Suprapubic skin (tissue), 4 donors: ENCODE data around the gene PKIB.

Experiments used
- EP300 ChIP-seq: sonication (generic); formaldehyde crosslinking; IDR thresholded peaks from one replicate; pipeline ENCODE4 v1.6.1; 2017; ENCODE audit warnings: antibody characterized with exemption
- POLR2A ChIP-seq, 2 donors: fragments of 450-650 bp; IDR thresholded peaks; one replicate each; pipeline ENCODE4 v1.6.1; 2017; ENCODE audit warnings: antibody characterized with exemption in 2 of 2, mild to moderate bottlenecking in 2 of 2, moderate library complexity in 2 of 2
- POLR2AphosphoS5 ChIP-seq, 3 donors: sonication (generic); formaldehyde crosslinking; IDR thresholded peaks; one replicate each; pipeline ENCODE4 v1.6.1; 2017; ENCODE audit warnings: antibody characterized with exemption in 3 of 3
- TF ChIP-seq, protein P1 (sequence below), 2 donors: fragments of 200-600 bp in 1 of 2; fragments of 450-650 bp in 1 of 2; sonication (generic) in 1 of 2; IDR thresholded peaks; one replicate each; pipeline ENCODE4 v1.5.1; 2016 to 2019; ENCODE audit warnings: antibody characterized with exemption in 2 of 2, mild to moderate bottlenecking in 1 of 2, moderate library complexity in 1 of 2

DNA sequence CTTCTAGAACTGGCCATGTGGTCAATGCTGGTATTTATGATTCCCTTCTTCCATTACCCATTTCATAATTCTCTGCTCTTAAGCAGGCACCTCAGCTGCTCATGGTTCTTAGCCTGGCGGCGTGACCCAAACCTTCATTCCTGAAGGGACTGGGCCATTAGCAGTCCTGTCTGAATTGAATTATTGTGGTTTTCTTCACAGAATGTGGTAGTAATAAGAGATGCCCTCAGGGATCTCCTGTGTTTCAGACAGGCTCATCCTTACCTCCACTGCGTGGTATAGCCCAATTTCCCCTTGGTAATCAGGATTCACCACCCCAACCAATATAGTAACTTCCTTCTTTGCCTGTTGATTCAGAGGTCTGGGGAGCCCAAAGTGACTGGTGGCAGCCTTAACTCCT lies 37.6 kb downstream of the PKIB start:
- TF ChIP-seq, protein P1, sequence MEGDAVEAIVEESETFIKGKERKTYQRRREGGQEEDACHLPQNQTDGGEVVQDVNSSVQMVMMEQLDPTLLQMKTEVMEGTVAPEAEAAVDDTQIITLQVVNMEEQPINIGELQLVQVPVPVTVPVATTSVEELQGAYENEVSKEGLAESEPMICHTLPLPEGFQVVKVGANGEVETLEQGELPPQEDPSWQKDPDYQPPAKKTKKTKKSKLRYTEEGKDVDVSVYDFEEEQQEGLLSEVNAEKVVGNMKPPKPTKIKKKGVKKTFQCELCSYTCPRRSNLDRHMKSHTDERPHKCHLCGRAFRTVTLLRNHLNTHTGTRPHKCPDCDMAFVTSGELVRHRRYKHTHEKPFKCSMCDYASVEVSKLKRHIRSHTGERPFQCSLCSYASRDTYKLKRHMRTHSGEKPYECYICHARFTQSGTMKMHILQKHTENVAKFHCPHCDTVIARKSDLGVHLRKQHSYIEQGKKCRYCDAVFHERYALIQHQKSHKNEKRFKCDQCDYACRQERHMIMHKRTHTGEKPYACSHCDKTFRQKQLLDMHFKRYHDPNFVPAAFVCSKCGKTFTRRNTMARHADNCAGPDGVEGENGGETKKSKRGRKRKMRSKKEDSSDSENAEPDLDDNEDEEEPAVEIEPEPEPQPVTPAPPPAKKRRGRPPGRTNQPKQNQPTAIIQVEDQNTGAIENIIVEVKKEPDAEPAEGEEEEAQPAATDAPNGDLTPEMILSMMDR (IDR thresholded peaks at IDR 0.05), result no peak
- TF ChIP-seq POLR2A (IDR thresholded peaks at IDR 0.05) (no peak), POLR2AphosphoS5 (IDR thresholded peaks at IDR 0.05) (no peak), EP300 (no peak)
